ENCODE results near the gene SCARB1.

SCARB1 gene

GRCh38 chr12:124727922-124728321 lies 135.7 kb downstream of the SCARB1 start:
- Histone ChIP-seq H3K79me2 (ENCODE audit: insufficient read depth, low read length) (no peaks in the 10 kb centered on the region), H3K9me3 (ENCODE audit: insufficient read depth, low read length, severe bottlenecking) (no peaks in the 10 kb centered on the region), H3K4me3 (ENCODE audit: low read depth in 1 of 2, low read length in 2 of 2) (no peak overlapping the region), H2AFZ (ENCODE audit: low read depth, low read length) (no peak overlapping the region), H3K27ac (ENCODE audit: low read length) (no peak overlapping the region), H4K20me1 (ENCODE audit: insufficient read depth, low read length) (no peaks in the 10 kb centered on the region), H3K4me1 (ENCODE audit: insufficient read depth, low read length) (no peaks in the 10 kb centered on the region), H3K9ac (ENCODE audit: low read depth, low read length) (no peak overlapping the region), H3K27me3 (ENCODE audit: insufficient read depth, low read length, poor library complexity) (no peaks in the 10 kb centered on the region), H3K36me3 (ENCODE audit: insufficient read depth, low read length) (no peaks in the 10 kb centered on the region), H3K4me2 (ENCODE audit: insufficient read depth, low read length) (no peak overlapping the region)
- TF ChIP-seq CTCF (IDR thresholded peaks at IDR 0.05; ENCODE audit: borderline replicate concordance, extremely low read depth, low read length, poor library complexity, severe bottlenecking) (peak; percentile 5), EZH2 (IDR thresholded peaks at IDR 0.05; ENCODE audit: borderline replicate concordance, low read depth, low read length, severe bottlenecking) (no peak)
- ATAC-seq (ENCODE audit: insufficient read depth, low read depth) (no peak), DNase-seq (no peak)

- no peaks in the 10 kb centered on the region for H3K9me3 ChIP-seq (ENCODE audit: insufficient read depth, low read length, severe bottlenecking)
- H3K27ac ChIP-seq (ENCODE audit: low read length), result no peak overlapping the region
- no peak overlapping the region for H2AFZ ChIP-seq (ENCODE audit: low read depth, low read length)
- no peaks in the 10 kb centered on the region for H4K20me1 ChIP-seq (ENCODE audit: insufficient read depth, low read length)
- no peaks in the 10 kb centered on the region for H3K27me3 ChIP-seq (ENCODE audit: insufficient read depth, low read length, poor library complexity)
- no peak for DNase-seq
- ATAC-seq (ENCODE audit: insufficient read depth, low read depth), result no peak
- no peak overlapping the region for H3K4me2 ChIP-seq (ENCODE audit: insufficient read depth, low read length)
- H3K4me3 ChIP-seq (ENCODE audit: low read depth in 1 of 2, low read length in 2 of 2), result no peak overlapping the region
- H3K9ac ChIP-seq (ENCODE audit: low read depth, low read length), result no peak overlapping the region
- TF ChIP-seq CTCF (IDR thresholded peaks at IDR 0.05; ENCODE audit: borderline replicate concordance, extremely low read depth, low read length, poor library complexity, severe bottlenecking) (no peak), EZH2 (IDR thresholded peaks at IDR 0.05; ENCODE audit: borderline replicate concordance, low read depth, low read length, severe bottlenecking) (no peak)
- no peaks in the 10 kb centered on the region for H3K79me2 ChIP-seq (ENCODE audit: insufficient read depth, low read length)
- no peaks in the 10 kb centered on the region for H3K4me1 ChIP-seq (ENCODE audit: insufficient read depth, low read length)
- H3K36me3 ChIP-seq (ENCODE audit: insufficient read depth, low read length), result no peaks in the 10 kb centered on the region
These were observed 136.3 kb downstream of the SCARB1 start for GRCh38 chr12:124727264-124727800.

All from DND-41 (cell line).